ENCODE results near the gene OCA2. TPM values are rescaled to one million over a fixed set of nuclear protein-coding genes. Genes with fewer than 3 reads are reported as not detected.
"Not testable (repeated sequence)": the region's sequence is repeated elsewhere in the genome, so short reads cannot be mapped to it uniquely, and the experiment has no call there.

OCA2 gene
- total RNA-seq, 1 donor from 2014 or later, result not detected

DNA sequence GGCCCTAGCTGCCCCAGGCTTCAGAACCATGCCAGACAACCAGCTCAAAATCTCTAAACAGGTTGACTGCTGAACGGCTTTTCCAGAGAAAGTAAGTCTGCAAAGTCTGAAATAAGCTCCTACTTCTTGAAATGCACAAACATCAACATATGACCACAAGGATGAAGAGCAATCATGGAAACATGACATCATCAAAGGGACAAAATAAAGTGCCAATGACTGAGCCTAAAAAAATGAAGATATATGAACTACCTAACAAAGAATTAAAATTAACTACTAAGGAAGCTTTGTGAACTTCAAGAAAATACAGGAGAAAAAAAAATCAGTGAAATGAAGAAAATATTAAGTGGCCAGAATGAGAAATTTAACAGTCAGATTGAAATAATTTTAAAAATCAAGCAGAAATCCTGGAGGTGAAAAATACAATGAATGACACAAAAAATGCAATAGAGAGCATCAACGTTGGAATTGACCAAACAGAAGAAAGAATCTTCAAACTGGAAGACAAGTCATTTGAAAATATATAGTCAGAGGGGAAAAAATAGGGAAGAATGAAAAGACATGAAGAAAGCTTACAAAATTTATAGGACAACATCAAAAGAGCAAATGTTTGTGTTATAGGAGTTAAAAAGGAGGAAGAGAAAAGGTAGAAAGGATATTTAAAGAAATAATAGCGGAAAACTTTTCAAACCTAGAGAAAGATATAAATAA is 364.2 kb downstream of the OCA2 start:
- no peak for DNase-seq (ENCODE audit: low read depth in 2 of 2)

DNA sequence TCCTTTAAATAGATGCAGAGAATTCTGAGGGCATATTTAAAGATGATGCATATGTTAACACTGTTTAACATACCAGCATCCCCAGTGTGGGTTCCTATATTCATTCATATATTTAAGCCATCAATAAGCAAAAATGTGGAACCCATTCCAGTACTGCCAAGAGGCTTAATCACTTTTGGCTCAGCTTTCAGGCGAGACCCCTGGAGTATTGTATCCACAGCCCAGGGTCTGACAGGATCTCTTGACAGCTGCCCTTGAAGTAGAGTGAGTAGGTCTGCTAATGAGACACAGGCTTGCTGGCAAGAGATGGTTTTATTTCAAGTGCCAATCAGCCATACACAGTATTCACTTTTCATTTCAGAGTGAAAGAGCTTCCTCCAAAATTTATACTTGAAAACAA is 367.3 kb downstream of the OCA2 start:
- DNase-seq (ENCODE audit: low read depth in 2 of 2), result no peak

DNA sequence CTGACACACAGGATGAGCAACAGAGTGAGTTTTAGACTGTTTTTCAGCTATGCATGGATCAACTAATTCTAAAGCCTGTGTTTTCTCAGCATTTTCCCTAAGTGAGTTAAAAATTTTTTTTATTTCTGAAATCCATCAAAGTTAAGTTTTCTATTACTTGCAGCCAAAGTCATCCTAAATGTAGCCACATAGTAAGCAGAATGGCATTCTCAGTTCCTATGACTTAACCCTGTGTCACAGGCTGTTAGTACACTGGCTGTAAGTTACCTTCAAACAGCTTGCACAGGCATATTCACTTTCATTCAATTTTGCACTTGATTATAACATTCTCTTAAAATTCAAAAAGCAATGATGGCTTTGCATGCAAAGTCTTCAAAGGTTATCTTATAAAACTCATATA is 368.2 kb downstream of the OCA2 start:
- no peak for DNase-seq (ENCODE audit: low read depth in 2 of 2)

DNA sequence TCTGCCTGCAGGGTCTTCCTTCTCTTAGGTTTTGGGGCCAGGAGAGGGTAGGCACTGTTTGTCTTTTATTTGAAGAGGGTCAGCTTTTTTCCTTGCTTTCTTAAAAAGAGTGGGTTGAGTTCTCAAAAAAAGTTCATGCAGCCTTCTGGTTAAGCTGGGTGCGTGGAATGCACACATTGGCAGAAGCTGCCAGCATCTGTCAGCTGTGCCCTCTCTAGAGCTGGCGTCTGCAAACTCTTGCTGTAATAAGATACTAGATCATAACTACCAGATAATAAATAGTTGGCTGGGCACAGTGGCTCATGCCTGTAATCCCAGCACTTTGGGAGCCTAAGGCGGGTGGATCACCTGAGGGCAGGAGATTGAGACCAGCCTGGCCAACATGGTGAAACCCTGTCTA is 373.4 kb downstream of the OCA2 start:
- DNase-seq (ENCODE audit: low read depth in 2 of 2), result no peak

DNA sequence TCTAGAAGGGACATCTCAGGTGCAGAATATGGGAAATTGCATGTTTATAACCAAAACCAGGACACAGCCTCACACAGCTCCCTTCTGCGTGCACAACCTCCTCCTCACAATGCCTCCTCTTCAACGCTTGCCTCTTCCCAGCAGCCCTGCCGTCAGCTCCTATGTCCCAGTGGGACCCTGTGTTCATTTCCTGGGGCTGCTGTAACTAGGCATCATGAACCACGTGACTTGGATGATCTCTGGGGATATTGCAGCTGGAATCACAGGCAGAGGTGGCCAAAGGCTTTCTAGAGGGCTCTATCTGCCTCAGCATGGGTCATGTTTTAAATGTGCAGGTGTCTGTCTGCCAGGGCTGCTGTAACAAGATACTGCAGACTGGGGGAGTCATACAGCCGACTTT is 375.3 kb downstream of the OCA2 start:
- no peak for DNase-seq (ENCODE audit: low read depth in 2 of 2)

DNA sequence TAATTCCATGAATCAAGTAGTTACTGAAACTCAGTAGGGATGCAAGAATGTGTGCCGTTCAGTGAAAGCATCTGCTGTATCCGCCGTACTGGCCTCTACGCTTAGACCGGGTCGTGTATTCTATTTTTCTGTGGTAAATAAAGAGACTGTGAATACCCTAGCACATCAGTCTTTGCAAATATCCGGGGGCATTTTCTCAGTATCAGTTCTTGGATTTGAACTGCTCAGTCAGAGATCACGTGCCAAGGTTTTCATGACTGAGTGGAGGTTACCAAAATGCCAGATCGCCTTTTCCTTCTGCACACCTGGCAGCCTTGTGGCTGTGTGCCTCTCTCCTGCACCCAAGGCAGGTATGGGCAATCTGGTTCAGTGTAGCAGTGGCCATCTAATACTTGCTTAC is 377.0 kb downstream of the OCA2 start:
- no peak for DNase-seq (ENCODE audit: low read depth in 2 of 2)

DNA sequence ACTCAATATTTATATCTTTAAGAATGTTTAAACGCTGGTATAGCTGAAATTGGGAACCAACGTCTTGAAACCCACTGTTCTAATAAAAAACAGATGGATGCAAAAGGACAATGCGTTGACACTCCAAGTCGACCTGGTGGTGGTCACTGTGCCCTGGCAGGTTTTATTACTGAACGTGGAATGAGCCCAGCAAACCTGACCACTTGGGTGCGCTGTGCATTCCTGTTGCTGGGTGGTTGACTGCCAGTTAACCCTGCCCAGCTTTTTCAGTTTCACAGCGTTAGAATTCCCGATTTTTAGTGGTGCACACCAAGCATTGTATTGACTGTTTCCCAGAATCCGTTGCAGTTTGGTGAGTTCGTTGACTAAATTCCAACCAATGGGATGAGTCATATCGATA is 384.4 kb downstream of the OCA2 start:
- DNase-seq (ENCODE audit: low read depth in 2 of 2), result no peak

DNA sequence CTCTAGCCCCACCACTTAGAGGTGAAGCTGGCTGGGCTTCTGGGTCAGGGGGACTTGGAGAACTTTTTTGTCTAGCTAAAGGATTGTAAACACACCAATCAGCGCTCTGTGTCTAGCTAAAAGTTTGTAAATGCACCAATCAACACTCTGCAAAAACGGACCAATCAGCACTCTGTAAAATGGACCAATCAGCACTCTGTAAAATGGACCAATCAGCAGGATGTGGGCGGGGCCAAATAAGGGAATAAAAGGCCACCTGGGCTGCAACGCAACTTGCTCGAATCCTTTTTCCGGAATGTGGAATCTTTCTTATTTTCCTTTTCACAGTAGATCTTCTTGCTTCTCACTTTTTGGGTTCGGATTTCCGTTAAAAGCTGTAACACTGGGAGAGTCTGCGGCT is 385.3 kb downstream of the OCA2 start:
- DNase-seq (ENCODE audit: low read depth in 2 of 2), result not testable (repeated sequence)

DNA sequence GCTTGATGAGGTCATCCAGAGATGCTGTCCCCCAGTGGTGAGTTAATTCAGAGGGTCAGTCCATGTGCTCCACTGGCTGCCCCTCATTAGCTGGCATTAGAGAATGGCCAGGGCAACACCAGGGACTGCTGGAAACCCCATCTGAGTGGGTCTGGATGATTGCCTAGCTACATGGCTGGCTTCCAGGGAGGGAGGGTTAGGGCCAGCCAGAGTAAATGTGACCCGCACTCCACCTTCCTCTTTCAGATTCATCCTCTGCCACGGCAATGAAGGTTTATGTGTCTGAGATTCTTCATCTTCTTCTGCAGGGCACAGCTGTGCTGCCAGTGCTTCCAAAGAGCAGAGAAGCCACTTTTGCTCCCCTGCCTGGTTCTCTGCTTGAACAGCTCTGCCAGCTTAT is 391.9 kb downstream of the OCA2 start:
- no peak for DNase-seq (ENCODE audit: low read depth in 2 of 2)

DNA sequence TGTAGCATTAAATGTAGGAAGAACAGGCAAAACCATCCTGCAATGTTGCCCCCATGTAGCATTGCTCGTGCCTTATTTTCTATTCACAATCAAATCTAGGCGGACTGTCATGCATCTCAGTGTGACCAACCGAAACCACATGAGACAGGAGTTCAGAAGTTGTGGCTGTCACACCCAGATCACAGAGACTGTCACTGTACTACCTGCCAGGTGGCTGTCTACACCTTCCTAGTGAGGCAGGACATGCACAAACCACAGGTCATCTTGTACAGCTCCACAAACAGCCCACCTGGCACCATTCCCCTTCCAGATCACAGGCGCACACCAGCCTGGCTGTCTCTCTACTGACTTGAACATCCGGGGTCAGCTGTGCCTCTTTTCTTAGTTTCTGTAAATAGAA is 392.8 kb downstream of the OCA2 start:
- DNase-seq (ENCODE audit: low read depth in 2 of 2), result no peak

DNA sequence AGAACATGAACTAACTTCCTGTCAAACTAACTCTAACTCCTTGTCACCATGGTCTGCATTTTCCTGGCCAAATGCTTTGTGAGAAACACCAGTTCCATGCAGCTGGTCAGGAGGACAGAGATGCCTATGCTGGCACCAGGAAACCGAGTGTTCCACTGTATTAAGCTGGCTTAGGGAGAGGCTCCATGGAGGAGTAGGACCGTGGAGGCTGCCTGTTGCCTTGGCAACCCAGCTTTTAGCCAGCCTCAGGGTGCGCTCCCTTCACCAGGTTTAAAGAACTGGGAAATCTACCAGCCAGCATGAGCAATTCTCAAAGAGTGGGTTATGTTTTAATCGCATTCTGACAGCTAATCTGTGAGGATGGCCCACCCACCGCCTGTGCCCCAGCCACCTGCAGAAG is 394.1 kb downstream of the OCA2 start:
- DNase-seq (ENCODE audit: low read depth in 2 of 2), result no peak

Other genes starting within 250 kb of the OCA2 start
- gene HERC2, start 222.9 kb upstream of the OCA2 start, total RNA-seq, result 40.3 and 52.1 TPM in 2 replicates

Measured in dermis microvascular lymphatic vessel endothelial cell (primary cell).